EL (cell line): ENCODE measurements around the gene ANKRD52.
A peak's percentile ranks its signal among the peaks of the same experiment; 100 is the strongest.
"Not testable (repeated sequence)": the region's sequence is repeated elsewhere in the genome, so short reads cannot be mapped to it uniquely, and the experiment has no call there.

Experiments
- DNase-seq: peaks from one replicate; pipeline ENCODE4 v3.0.0-alpha.2; 2016

The ANKRD52 gene

DNA sequence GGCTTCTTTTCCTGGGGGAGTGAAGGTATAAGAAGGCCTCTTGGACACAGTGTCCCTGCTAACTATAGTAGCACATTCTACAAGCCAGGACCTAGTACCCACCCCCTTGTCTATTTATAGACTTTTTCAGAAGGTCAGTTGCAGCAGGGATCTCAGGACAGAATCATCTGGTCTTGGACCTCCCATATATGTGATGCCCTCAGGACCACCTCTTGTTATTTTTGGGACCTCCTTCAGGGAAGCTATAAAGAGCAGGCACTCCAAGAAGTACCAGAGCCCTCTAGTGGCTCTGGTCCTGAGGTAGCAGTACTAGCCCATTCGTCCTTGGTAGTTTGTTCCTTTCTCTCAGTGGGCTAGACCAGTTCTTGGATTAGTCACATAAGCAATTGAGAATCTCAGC, 12.8 kb upstream of the ANKRD52 start:
- DNase-seq: peak; percentile 34

DNA sequence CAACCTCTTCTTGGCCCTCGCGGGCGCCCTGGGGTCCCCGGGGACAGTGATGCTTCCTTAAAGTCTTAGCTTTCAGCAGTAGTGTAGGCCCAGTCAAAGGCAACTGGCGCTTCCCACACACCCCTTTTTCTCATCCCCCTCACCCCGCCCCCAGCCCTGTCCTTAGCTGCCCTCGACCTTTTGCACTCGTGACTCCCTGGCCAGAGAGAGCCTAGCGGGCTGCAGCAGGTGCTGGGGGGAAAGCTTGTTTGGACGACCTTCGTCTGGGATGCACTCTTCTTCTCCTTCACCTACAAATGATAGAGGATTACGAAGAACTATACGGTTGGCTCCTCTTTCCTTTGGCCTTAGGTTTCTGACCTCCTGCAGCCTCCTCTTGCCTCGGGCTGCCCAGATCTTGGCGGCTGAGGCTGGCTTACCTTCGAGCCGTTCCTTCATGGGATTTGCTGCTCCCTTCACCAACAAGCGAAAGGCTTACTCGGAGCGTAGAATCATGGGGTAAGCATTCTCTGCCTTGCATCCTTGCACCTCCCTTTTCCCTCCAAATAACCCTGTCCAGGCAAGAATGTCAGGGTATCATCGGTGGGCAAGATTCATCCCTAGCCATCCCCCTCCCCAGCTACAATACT, 9.4 kb upstream of the ANKRD52 start:
- DNase-seq: no peak

DNA sequence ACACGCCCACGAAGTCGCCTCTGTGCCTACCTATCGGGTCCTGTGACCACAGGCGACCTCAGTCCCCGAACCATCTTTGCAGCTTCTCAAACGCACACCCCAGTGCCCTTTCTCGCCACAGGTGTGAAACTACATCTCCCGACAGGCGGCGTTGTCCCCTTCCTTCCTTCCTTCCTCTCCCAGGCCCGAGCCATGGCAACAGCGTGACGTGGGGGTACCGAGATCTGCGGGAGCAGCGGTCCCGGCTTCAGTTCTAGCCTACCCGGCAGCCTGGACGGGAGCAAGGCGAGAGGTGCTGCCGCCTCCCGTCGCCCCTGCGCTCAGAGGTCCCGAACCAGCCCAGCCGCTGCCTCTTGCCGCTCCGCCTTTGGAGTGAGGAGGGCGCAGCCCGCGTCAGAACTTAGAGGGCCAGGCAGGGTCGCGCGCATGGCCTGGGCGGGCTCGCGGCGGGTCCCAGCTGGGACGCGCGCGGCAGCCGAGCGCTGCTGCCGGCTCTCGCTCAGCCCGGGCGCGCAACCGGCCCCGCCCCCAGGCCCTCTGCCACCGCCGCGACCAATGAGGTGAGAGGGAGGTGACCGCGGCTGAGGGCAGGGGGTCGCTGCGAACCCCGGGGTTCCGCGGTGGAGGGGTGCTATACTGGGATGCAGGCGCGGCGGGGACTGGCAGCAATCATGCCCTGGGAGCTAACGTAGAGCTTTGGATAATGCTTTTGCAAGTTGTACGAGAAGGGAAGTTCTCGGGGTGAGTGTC, 8.7 kb upstream of the ANKRD52 start, which contains the start of gene COQ10A:
Gene COQ10A, plus strand, starts transcription at position 250 of the 750 bp plus-strand sequence. Its CDS starts 177 bp downstream, at position 427.
- DNase-seq: peak; percentile 87

DNA sequence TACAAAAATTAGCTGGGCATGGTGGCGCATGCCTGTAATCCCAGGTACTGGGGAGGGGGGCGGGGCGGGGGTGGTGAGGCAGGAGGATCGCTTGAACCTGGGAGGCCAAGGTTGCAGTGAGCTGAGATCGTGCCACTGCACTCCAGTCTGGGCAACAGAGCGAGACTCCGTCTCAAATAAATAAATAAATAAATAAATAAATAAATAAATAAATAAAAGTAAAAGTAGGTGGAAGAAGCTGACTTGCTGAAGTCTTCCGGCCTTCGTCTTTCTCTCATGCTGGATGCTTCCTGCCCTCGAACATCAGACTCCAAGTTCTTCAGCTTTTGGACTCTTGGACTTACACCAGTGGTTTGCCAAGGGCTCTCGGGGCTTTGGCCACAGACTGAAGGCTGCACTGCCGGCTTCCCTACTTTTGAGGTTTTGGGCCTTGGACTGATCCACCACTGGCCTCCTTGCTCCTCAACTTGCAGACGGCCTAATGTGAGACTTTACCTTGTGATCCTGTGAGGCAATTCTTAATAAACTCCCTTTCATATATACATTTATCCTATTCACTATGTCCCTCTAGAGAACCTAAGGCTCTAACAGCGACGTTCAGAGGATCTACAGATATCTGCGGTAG, 8.0 kb upstream of the ANKRD52 start:
- not testable (repeated sequence) for DNase-seq

DNA sequence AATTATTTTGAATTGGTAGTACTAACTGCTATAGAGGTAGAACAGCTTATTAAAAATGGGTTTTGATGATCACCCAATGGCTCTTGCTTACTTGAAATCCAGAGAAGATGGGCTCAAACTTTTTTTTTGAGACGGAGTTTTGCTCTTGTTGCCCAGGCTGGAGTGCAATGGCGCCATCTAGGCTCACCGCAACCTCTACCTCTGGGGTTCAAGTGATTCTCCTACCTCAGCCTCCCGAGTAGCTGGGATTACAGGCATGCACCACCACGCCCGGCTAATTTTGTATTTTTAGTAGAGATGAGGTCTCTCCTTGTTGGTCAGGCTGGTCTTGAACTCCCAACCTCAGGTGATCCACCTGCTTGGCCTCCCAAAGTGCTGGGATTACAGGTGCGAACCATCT, 4.8 kb upstream of the ANKRD52 start:
- not testable (repeated sequence) for DNase-seq

DNA sequence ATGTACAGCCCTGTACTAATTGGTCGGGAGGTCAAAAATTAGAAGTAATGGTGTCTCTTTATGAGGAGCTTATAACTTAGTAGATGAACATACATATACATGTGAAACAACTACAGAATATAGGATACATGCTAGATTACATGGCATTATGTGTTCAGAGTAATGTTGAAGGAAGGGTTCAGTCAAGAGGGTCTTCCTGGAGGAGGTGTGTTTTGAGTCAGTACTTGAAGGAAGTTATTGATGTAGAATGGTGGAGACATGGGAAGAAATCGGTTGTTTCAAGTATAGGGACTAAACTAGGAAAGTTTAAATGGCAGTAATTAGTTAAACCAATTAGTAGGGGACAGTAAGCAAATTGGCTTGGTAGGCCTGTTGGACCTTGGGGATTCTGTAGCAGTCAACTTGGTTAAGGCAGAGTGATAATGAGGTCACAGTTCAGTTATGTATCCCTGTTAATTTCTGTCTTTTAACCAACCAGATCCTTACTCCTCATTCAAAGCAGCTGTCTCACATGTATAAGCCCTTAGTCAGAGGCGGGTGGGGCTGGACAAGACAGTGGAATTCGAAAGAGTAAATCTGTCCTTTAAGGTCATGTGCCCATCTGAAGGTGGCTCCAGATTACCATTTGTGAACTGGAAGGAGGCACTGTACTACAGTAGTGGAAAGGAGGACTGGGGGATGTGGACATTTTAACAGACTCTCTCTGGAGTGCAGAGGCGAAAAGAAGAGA, 3.5 kb upstream of the ANKRD52 start:
- peak; percentile 95 for DNase-seq

DNA sequence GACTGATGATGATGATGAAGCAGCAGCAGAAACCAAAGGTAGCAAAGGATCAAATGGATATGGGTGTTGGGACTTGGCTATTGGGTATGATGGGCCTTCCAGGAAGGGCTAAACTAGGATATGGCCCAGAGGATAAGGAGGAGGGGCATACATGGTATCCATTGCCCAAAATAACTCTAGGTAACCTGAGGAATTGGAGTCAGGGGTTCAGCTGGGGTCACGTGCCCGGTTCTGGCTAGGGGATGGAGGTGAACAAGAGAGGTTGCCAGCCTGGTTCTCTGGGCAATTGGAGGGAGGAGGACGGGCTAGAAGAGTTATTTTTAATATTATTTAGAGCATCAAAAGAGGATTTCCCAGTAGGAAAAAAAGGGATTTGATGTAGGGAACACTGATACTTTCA, 2.7 kb upstream of the ANKRD52 start:
- no peak for DNase-seq

DNA sequence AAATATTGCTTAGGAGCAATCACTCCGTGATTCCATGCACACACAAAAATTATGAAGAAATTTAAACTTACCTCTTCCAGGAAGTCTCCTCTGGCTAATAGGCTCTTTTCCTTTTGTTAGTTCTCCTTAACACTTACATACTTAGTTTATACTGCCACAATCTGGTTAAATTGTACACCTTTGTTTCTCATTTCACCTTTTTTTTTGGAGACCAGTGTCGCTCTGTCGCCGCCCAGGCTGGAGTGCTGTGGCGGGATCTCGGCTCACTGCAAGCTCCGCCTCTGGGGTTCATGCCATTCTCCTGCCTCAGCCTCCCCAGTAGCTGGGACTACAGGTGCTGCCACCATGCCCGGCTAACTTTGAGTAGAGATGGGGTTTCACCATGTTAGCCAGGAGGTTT, 2.2 kb upstream of the ANKRD52 start:
- no peak for DNase-seq

DNA sequence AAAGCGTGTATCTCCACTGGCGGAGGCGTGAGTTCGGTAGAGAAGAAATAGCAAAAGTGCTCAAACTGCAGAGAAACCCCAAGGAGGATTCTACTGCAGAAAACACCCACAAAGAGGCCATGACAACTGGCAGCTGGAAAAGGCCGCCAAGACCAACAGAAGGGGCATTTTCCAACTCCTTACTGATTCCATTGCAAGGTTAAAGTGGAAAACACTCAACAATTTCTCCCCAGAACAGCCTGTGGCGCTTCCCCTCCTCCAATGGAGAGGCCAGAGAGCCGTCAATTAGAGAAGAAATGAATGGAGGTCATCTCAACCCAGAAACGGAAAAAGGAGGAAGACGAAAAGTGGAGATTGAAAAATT, 618 bp upstream of the ANKRD52 start:
- DNase-seq: no peak

DNA sequence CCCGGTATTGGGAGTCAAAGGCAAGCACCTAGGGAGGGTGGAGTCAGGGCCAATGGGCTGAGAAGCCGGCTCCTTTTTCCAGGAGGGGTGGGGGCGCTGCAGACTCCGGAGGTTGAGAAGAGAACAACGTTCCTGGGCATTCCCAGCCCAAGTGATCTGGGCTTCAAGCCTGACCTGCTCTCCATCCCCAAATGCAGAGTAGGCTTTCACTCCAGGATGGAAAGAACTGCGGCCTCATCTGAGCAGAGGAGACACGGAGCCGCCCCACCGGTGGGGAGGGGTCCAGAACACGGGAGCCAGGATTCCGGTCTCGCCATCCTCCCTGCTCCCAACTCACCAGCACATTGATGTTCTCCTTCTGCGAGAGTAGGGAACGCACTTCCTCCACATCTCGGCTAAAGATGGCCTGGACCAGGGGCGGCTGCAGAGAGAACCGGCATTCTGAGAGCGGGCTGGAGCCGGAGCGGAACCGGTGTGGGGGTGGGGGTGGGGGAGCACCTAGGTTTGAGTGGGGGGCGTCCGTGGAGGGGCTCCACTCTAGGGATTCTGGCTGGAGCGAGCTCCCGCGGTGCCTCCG, 605 bp downstream of the ANKRD52 start:
- DNase-seq: peak; percentile 48

DNA sequence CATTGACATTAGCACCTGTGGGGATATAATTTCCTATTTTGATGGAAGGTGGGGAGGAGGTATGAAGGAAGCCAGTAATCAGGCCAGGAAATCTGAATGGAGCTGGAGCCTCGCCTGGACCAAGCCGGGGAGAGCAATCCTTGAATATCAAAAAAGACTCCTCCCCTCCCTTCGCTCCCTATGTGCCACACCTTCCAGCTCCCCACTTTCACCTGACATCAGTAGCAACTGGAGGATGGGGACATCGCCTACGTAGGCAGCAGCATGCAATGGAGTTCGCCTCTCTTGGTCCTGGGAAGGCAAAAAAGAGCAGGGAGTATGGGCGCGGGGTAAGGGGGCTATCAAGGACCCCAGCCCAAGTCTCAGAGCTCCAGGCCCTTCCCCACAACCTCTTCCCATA, 1.1 kb downstream of the ANKRD52 start:
- no peak for DNase-seq

DNA sequence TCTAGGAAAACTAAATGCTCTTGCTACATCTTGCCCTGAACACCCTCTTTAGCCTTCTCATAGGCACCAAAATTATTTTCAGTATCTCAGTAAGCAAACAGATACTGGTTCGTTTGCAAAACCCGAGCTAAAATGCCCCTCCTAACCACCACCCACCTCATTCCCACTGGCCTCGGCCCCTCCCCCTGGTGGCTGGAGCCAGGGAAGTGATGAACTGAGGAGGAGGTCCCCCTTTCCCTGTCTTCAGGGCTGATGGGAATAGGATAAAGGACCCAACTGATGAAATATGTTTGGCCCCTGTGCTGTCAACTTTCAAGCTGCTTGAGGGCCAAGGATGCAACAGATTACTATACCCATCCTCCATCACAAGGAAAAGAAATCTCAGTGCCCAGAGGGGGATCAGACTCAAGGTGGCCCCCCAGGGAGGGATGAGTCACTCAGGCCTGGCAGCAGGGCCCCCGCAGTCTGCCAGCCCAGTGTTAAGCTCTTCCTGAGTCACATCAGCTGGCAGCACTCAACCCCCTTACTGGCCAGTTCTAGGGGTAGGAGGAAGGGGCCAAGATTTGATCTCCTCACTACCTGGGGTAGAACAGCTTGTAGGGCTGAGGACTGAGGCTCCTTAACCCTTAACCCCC, 1.7 kb downstream of the ANKRD52 start:
- peak; percentile 81 for DNase-seq

DNA sequence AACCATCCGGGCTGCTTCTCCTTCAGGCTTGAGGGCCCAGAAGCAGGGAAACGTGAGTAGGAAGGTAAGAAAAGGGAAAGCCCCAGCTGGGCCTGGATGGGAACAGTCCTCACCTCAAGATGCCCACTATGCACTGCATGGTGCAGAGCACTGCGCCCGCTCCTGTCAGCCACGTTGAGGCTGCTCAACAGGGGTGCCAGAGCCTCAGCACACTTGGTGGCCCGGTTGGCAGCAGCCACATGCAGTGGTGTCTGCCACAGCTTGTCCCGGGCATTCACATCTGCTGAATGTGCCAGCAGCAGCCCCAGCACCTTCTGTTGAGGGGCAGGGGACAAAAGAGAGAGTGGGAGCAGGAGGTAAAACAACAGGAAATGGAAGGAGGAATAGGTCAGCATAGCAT, 2.5 kb downstream of the ANKRD52 start:
- no peak for DNase-seq

DNA sequence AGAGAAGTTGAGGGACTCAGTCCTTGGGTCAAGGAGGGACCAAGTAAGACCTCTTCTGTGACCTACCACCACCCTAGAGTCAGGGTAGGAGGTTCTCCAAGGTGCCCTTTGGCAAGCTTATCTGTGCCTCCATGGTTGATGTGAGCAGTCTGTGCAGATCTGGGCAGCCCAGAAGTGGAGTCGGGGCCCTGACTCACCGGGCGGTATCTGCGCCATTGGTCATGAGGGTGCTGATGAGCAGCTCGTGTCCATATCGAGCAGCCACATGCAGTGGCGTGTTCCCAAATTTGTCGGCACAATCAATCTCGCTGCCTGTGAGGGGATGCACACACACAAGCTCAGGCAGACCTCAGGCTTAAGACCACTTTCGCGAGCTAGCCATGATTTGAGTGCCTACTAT, 5.1 kb downstream of the ANKRD52 start:
- no peak for DNase-seq

DNA sequence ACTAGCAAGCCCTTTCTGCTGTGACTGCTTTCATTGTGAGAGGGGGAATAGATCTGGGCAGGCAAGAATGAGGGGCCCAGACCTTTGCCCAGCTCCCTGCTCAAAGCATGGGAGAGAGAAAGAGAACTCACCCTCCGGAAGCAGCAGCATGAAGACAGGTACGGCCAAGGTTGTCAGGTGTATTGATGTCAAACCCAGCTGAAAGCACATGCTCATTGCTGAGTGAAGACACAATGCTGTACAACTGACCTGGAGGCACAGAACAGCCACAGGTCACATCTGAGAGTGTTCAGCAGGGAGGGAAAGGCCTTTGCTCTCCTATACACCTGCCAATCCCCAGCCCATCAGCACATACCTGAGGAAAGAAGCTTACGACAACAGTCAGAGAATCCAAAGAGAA, 5.5 kb downstream of the ANKRD52 start:
- DNase-seq: no peak

DNA sequence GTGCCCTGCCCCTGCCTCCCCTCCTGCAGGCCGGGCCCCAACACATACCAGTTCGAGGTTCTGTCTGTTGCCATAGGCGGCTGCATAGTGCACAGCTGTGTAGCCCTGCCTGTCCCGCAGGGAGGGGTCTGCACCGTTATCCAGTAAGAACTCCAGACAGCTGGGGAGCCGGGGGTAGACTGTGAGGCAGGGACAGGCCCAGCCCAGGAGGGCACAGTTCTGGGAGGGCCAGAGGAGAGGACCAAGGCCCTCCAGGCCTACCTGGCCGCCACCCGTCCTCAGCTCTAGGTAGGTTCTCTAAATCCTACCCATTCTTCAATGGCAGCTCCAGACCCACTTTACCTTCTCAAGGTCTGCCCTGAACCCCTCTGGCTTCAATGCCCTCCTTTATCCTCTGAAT, 9.5 kb downstream of the ANKRD52 start:
- no peak for DNase-seq

DNA sequence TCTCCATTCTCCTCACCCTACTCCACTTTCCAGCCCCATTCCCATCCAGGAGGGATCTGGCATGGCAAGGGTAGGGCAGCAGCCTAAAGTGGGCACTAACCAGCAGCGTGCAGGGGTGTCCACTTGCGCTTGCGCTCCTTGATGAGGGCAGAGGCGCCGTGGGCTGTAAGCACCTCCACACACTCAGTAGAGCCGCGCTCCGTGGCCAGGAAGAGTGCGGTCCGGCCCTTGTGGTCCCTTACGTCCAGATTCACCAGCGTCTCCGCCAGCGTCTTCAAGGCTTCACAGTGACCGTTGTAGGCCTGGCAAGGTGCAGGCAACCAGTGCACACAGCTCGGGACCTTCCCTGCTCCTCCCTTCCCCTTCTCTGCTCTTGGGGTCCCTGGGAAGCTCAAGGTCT, 10.3 kb downstream of the ANKRD52 start:
- DNase-seq: no peak

DNA sequence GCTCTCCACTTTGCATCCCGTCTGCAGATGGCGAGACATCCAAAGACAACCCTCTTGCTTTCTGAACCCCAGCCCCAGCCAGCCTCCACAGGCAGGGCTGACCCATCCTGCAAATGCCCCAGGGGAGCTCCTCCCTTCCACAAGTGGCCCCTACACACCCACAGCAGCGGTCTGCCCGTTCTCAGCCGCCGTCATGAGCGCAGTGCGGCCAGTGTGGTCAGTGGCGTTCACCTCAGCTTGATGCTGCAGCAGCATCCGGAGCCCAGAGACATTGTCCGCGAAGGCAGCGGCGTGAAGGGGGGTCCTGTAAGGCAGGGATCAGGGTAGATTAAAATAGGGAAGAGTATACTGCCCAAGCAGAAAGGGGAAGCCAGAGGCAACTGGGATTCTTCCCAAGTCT, 13.7 kb downstream of the ANKRD52 start:
- DNase-seq: no peak

DNA sequence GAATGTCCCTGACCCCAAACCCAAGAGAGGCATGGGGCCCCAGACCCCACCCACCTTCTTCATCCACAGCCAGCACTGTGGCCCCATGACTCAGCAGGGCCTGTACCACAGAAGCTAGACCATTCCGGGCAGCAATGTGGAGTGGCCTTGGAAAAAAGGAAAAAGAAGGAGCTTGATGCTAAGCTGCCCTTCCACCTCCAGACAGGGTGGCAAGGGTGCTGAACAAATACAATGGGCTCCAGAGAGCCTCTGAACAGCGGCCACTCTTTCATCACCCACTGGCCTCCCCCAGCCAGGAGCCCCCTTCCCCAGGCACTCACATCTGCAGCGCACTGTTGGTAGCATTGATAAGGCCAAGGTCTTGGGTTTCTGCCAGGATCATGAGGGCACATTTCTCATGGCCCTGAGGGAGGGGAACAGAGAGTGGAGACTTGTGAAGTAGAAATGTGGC, 14.4 kb downstream of the ANKRD52 start:
- no peak for DNase-seq

DNA sequence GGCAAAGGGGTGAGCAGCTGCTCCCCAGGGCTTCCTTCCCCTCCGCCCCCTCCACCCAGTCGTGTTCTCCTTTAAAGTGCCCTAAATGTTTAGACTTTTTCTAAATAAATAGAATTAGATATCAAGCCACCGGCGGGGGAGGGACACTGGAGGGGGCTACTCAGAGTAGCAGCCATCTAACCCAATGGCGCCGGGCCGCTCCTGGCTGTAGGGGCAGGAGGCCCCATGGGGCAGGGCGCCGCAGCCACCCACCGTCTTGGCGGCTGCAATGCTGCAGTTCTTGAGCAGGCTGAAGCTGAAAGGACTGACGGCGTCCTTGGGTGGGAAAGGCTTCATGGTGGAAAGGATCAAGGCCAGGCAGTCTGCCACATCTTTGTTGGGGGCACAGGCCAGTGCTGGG, 15.2 kb downstream of the ANKRD52 start:
- no peak for DNase-seq

DNA sequence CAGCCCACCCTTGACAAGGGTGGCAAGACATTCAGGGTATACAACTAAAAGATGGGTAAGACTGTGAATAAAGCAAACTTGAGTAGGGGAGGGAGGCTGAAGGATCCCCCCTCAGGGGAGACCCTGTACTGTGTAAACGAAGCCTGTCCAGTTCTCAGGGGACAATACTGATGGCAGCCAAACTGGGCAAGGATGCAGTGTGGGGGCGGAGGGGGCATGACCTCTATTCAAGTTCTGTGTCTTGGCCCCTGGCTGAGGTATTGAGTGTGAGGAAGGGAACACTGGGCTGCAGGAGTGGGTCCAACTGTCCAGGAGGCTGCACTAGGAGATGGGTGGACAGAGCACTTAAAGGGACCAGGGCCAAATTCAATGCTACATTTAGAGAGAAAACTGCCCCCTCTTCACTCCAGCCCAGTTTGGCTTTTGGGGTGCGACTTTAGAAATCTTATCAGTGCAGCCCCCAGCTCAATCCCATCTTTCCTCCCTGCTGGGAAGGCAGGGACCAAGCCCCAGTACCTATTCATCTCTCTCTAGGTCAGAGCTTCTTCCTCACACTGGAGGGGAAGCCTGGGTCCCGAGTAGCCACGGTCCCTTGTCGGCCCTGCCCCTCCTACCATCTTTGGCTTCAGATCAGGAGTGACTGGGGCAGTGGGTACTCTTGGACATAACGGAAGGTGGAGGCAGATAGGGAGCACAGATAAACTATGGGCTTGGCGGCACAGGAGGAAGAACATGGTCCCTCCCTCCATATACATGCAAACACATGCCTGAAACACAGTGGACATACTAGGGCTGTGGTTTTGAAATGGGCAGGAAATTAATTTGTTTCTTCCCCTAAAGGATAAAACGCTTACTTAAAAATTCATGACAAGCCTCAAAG, 16.5 kb downstream of the ANKRD52 start:
- DNase-seq: no peak

DNA sequence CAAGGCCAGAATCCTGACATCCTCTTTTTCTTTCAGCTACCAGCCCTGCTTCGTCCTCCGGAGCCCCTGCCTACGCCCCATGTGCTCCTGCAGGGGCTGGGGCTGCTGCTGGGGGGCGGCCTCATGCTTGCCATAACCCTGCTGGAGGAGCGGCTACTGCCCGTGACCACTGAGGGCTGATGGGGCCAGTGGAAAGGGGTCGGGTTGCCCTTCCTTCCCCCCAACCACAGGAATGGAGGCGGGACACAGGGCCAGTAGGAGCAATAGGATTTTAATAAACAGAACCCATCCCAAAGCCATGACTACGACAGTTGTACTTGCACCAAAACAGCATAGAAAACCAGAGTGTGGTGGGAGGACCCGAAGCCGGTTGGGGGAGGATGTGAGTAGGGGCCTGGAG, 20.6 kb downstream of the ANKRD52 start:
- DNase-seq: no peak
